HCT116 (cell line): ENCODE data around the gene FAM227B. TPM values are rescaled to one million over a fixed set of nuclear protein-coding genes. Genes with fewer than 3 reads are reported as not detected.

Experiments used
- ATAC-seq: fragments of 200-7000 bp; cut with Tn5 transposase; 2 replicates; pipeline ENCODE4 v1.9.1; 2020; ENCODE audit warnings: mild to moderate bottlenecking, moderate library complexity
- BruUV-seq: library from RNA; stranded (reverse); fragments of 400-500 nt; replicated peaks from 2 replicates; lab custom pipeline; 2021; lab: Mats Ljungman, UMichigan
- CTCF ChIA-PET: fragments of 300-600 bp; sonication (Branson Sonifier 250); formaldehyde crosslinking; loops from one replicate; lab custom pipeline; 2021; ENCODE audit warnings: antibody characterized with exemption; lab: Charles Lee
- POLR2A ChIA-PET: fragments of 300-600, 350-600 bp; sonication (Branson Sonifier 250); formaldehyde crosslinking; loops from one replicate; lab custom pipeline; 2021; ENCODE audit warnings: antibody characterized with exemption; lab: Charles Lee
- RAD21 ChIA-PET, 2 experiments: fragments of 300-600 bp; sonication (Branson Sonifier 250); formaldehyde crosslinking; loops; one replicate each; lab custom pipeline; 2023; ENCODE audit warnings: low total read pairs in 2 of 2; ENCODE audit not compliant: uncharacterized antibody in 2 of 2, unreplicated experiment in 2 of 2, low non-redundant PET in 1 of 2; lab: Charles Lee
- DNase-seq: peaks from one replicate; pipeline ENCODE4 v3.0.0-alpha.2; 2010; ENCODE audit warnings: low read depth, low spot score
- H2AFZ ChIP-seq: fragments of 200-600 bp; shearing (Covaris generic), sonication (generic); 2 replicates; pipeline ENCODE4 v1.6.1; 2017; ENCODE audit warnings: low read depth, mixed run types, mixed read lengths, antibody characterized with exemption, low read length; ENCODE audit not compliant: poor library complexity, severe bottlenecking
- H3K27ac ChIP-seq: 2 replicates; pipeline ENCODE4 v1.5.1; 2012; ENCODE audit warnings: low read depth, low read length
- H3K27me3 ChIP-seq: fragments of 200-600 bp; sonication (generic); 2 replicates; pipeline ENCODE4 v1.6.1; 2016; ENCODE audit warnings: mixed run types, low read length, mixed read lengths; ENCODE audit not compliant: insufficient read depth
- H3K36me3 ChIP-seq, 2 experiments: fragments of 200-500 bp in 1 of 2; fragments of 200-600 bp in 1 of 2; sonication (Bioruptor generic) in 1 of 2; sonication (generic) in 1 of 2; 2 replicates each; pipeline versions ENCODE4 v1.5.1 to v1.6.1; 2014 to 2016; ENCODE audit warnings: low read length in 2 of 2, inconsistent platforms in 1 of 2, mixed read lengths in 1 of 2, mixed run types in 1 of 2; ENCODE audit not compliant: insufficient read depth in 2 of 2, control insufficient read depth in 1 of 2
- H3K4me1 ChIP-seq, 2 experiments: fragments of 200-600 bp in 1 of 2; sonication (generic) in 1 of 2; 2 replicates each; pipeline versions ENCODE4 v1.5.1 to v1.6.1; 2012 to 2017; ENCODE audit warnings: low read length in 2 of 2, inconsistent platforms in 1 of 2, mild to moderate bottlenecking in 1 of 2, mixed read lengths in 1 of 2, mixed run types in 1 of 2, moderate library complexity in 1 of 2; ENCODE audit not compliant: insufficient read depth in 2 of 2, control insufficient read depth in 1 of 2
- H3K4me2 ChIP-seq: fragments of 200-600 bp; sonication (generic); 2 replicates; pipeline ENCODE4 v1.6.1; 2017; ENCODE audit warnings: mixed run types, low read length, mixed read lengths
- H3K4me3 ChIP-seq, 2 experiments: fragments of 200-600 bp in 1 of 2; sonication (generic) in 1 of 2; replicated peaks in 1 of 2; 2 replicates each; pipeline ENCODE4 v1.5.1; 2011 to 2016; ENCODE audit warnings: low read length in 2 of 2, control low read depth in 1 of 2, low read depth in 1 of 2, mild to moderate bottlenecking in 1 of 2, mixed read lengths in 1 of 2, mixed run types in 1 of 2
- H3K79me2 ChIP-seq: fragments of 200-600 bp; sonication (generic); 2 replicates; pipeline ENCODE4 v1.6.1; 2017; ENCODE audit warnings: mild to moderate bottlenecking, mixed run types, low read length, moderate library complexity, mixed read lengths; ENCODE audit not compliant: insufficient read depth
- H3K9ac ChIP-seq: fragments of 200-600 bp; sonication (generic); 2 replicates; pipeline ENCODE4 v1.6.1; 2016; ENCODE audit warnings: low read length, mixed read lengths
- H3K9me2 ChIP-seq: fragments of 200-600 bp; sonication (generic), shearing (Covaris generic); 2 replicates; pipeline ENCODE4 v1.6.1; 2017; ENCODE audit warnings: mixed run types, mild to moderate bottlenecking, moderate library complexity; ENCODE audit not compliant: insufficient read depth
- H3K9me3 ChIP-seq, 2 experiments: fragments of 200-500 bp in 1 of 2; fragments of 200-600 bp in 1 of 2; sonication (Bioruptor generic) in 1 of 2; sonication (generic) in 1 of 2; 2 replicates each; pipeline ENCODE4 v1.6.1; 2014 to 2017; ENCODE audit warnings: low read length in 2 of 2, mixed read lengths in 2 of 2, inconsistent platforms in 1 of 2, low read depth in 1 of 2, mild to moderate bottlenecking in 1 of 2, mixed run types in 1 of 2, moderate library complexity in 1 of 2; ENCODE audit not compliant: control insufficient read depth in 1 of 2, insufficient read depth in 1 of 2
- H4K20me1 ChIP-seq: fragments of 200-600 bp; sonication (generic), shearing (Covaris generic); 2 replicates; pipeline ENCODE4 v1.6.1; 2017; ENCODE audit warnings: mixed run types, mild to moderate bottlenecking, moderate library complexity; ENCODE audit not compliant: insufficient read depth
- ATF3 ChIP-seq: IDR thresholded peaks from 2 replicates; pipeline ENCODE4 v1.6.1; 2012
- CBX3 ChIP-seq: IDR thresholded peaks from 2 replicates; pipeline ENCODE4 v1.6.1; 2012; ENCODE audit warnings: low read depth
- EZH2phosphoT487 ChIP-seq: fragments of 200-600 bp; IDR thresholded peaks from 2 replicates; pipeline ENCODE4 v1.6.1; 2018; ENCODE audit warnings: antibody characterized with exemption, borderline replicate concordance
- FOSL1 ChIP-seq: IDR thresholded peaks from 2 replicates; pipeline ENCODE4 v1.6.1; 2012; ENCODE audit warnings: low read depth
- MAX ChIP-seq: IDR thresholded peaks from 2 replicates; pipeline ENCODE4 v1.6.1; 2012
- POLR2A ChIP-seq: IDR thresholded peaks from 2 replicates; pipeline ENCODE4 v1.7.0; 2011; ENCODE audit warnings: borderline replicate concordance; ENCODE audit not compliant: insufficient read depth, insufficient read length; ENCODE audit errors: extremely low read depth
- ZBTB33 ChIP-seq: IDR thresholded peaks from 2 replicates; pipeline ENCODE4 v1.6.1; 2011; ENCODE audit warnings: mild to moderate bottlenecking, low read length, moderate library complexity; ENCODE audit not compliant: insufficient replicate concordance; ENCODE audit errors: extremely low read depth
- intact Hi-C: fragments of 100-400 bp; cut with micrococcal nuclease; formaldehyde crosslinking; loops from 2 replicates; pipeline ENCODE4 v1.10.0; 2022
- total RNA-seq: library from RNA; stranded (reverse); gene quantifications from one replicate; pipeline ENCODE4 v1.2.1, GENCODE V29; 2021; ENCODE audit not compliant: unreplicated experiment

FAM227B gene
- total RNA-seq, 1 experiment from 2014 or later = 6.9 TPM

- no peak for TF ChIP-seq MAX
- no peak for TF ChIP-seq ZBTB33
- TF ChIP-seq, all 23 proteins: peak for 0
Observed at GRCh38 chr15:49301562-49301961, 319.1 kb downstream of the FAM227B start (continued).

- H3K9me2 ChIP-seq = no peaks in the 10 kb centered on the region
- H3K79me2 ChIP-seq = no peaks in the 10 kb centered on the region
- H4K20me1 ChIP-seq = no peaks in the 10 kb centered on the region
- no TSS peak for BruUV-seq
- ChIA-PET POLR2A (no interaction called here), RAD21 (no interaction called here), CTCF (no interaction called here)
- no peak overlapping the region for H3K27ac ChIP-seq
- intact Hi-C loops = no loop called here
- no peaks in the 10 kb centered on the region for H3K9me3 ChIP-seq
- TF ChIP-seq POLR2A (no peak), EZH2phosphoT487 (no peak), ATF3 (no peak), CBX3 (no peak), FOSL1 (no peak)
- H3K36me3 ChIP-seq = no peaks in the 10 kb centered on the region; a peak in 1 of 4 replicates
- no peak overlapping the region for H3K4me3 ChIP-seq
- no peaks in the 10 kb centered on the region for H3K4me1 ChIP-seq
- no peak overlapping the region for H3K9ac ChIP-seq
- no peaks in the 10 kb centered on the region for H3K27me3 ChIP-seq
- no peak overlapping the region for H3K4me2 ChIP-seq
- no peak for ATAC-seq
- no peak for DNase-seq
- no peak overlapping the region for H2AFZ ChIP-seq
Observed at GRCh38 chr15:49300856-49301255, 319.8 kb downstream of the FAM227B start.
